Activated T-helper 1 cell treated with anti-CD3 and anti-CD28 coated beads, Interleukin-2, amount 50 U/mL, for 16 hours (primary cell): Measurements from ENCODE around the gene SLC35D2.
"Not testable (repeated sequence)": the region's sequence is repeated elsewhere in the genome, so short reads cannot be mapped to it uniquely, and the experiment has no call there.

Source experiments
- DNase-seq, 2 donors: peaks; one replicate each; pipeline ENCODE4 v3.0.0-alpha.2; 2020; ENCODE audit warnings: low read depth in 1 of 2, low spot score in 1 of 2

The SLC35D2 gene

GRCh38 chr9:96361668-96362067 lies 21.8 kb downstream of the SLC35D2 start:
- DNase-seq, result no peak

- no peak for DNase-seq
Measured at GRCh38 chr9:96360976-96361375, 22.5 kb downstream of the SLC35D2 start.

GRCh38 chr9:96360523-96360922 lies 23.0 kb downstream of the SLC35D2 start:
- DNase-seq, result not testable (repeated sequence)

GRCh38 chr9:96350866-96351265 lies 32.6 kb downstream of the SLC35D2 start:
- no peak for DNase-seq

GRCh38 chr9:96348261-96348660 lies 35.2 kb downstream of the SLC35D2 start:
- no peak for DNase-seq

GRCh38 chr9:96345551-96345950 lies 38.0 kb downstream of the SLC35D2 start:
- no peak for DNase-seq

GRCh38 chr9:96344458-96345180 lies 38.9 kb downstream of the SLC35D2 start:
- DNase-seq, result no peak

GRCh38 chr9:96343515-96344360 lies 39.8 kb downstream of the SLC35D2 start:
- no peak for DNase-seq

GRCh38 chr9:96342571-96343245 lies 40.8 kb downstream of the SLC35D2 start:
- DNase-seq, result no peak

- no peak for DNase-seq
Measured at GRCh38 chr9:96340707-96341106, 42.8 kb downstream of the SLC35D2 start.

- DNase-seq, result no peak
Measured at GRCh38 chr9:96338299-96338698, 45.2 kb downstream of the SLC35D2 start.

- no peak for DNase-seq
Measured at GRCh38 chr9:96333958-96334357, 49.6 kb downstream of the SLC35D2 start.

GRCh38 chr9:96331236-96331947 lies 52.1 kb downstream of the SLC35D2 start:
- no peak for DNase-seq

GRCh38 chr9:96327694-96328352 lies 55.7 kb downstream of the SLC35D2 start:
- no peak for DNase-seq

- no peak for DNase-seq
Measured at GRCh38 chr9:96323169-96323568, 60.3 kb downstream of the SLC35D2 start.

GRCh38 chr9:96322736-96323135 lies 60.8 kb downstream of the SLC35D2 start:
- not testable (repeated sequence) for DNase-seq

- not testable (repeated sequence) for DNase-seq
Measured at GRCh38 chr9:96322210-96322609, 61.3 kb downstream of the SLC35D2 start.

- no peak for DNase-seq
Measured at GRCh38 chr9:96321515-96321914, 62.0 kb downstream of the SLC35D2 start.

- no peak for DNase-seq
Measured at GRCh38 chr9:96320749-96321280, 62.7 kb downstream of the SLC35D2 start.

- no peak for DNase-seq
Measured at GRCh38 chr9:96318921-96319565, 64.5 kb downstream of the SLC35D2 start.
